Endodermal cell (in vitro differentiated cells): Measurements from ENCODE around the gene PDHX. TPM values are rescaled to one million over a fixed set of nuclear protein-coding genes. Genes with fewer than 3 reads are reported as not detected.

Experiments
- DNase-seq: peaks from one replicate; pipeline ENCODE4 v3.0.0-alpha.2; 2017
- H3K27ac ChIP-seq: 2 replicates; pipeline ENCODE4 v1.5.1; 2013; ENCODE audit warnings: mild to moderate bottlenecking, low read depth, low read length, moderate library complexity
- H3K27me3 ChIP-seq: 2 replicates; pipeline ENCODE4 v1.6.1; 2013; ENCODE audit warnings: mild to moderate bottlenecking, low read length, moderate library complexity; ENCODE audit not compliant: insufficient read depth, control insufficient read depth, poor library complexity, severe bottlenecking
- H3K36me3 ChIP-seq: 2 replicates; pipeline ENCODE4 v1.7.0; 2013; ENCODE audit warnings: mild to moderate bottlenecking, low read length, moderate library complexity; ENCODE audit not compliant: control insufficient read depth, insufficient read depth
- H3K4me1 ChIP-seq: one replicate; pipeline ENCODE4 v1.7.0; 2013; ENCODE audit warnings: low read length; ENCODE audit not compliant: control insufficient read depth, insufficient read depth
- H3K4me3 ChIP-seq: 2 replicates; pipeline ENCODE4 v1.5.1; 2013; ENCODE audit warnings: mild to moderate bottlenecking, low read length, moderate library complexity
- H3K9ac ChIP-seq: 2 replicates; pipeline ENCODE4 v1.6.1; 2013; ENCODE audit warnings: mild to moderate bottlenecking, low read length, moderate library complexity; ENCODE audit not compliant: poor library complexity, severe bottlenecking; ENCODE audit errors: extremely low read depth
- H3K9me3 ChIP-seq: 2 replicates; pipeline ENCODE4 v1.6.1; 2013; ENCODE audit warnings: mild to moderate bottlenecking, low read length, moderate library complexity; ENCODE audit not compliant: control insufficient read depth
- H3K27ac Mint-ChIP-seq: 2 replicates; pipeline ENCODE4 v1.8.0; 2020; ENCODE audit warnings: mixed read lengths
- H3K27me3 Mint-ChIP-seq: 2 replicates; pipeline ENCODE4 v1.8.0; 2021; ENCODE audit warnings: mild to moderate bottlenecking, mixed read lengths; ENCODE audit not compliant: insufficient read depth
- H3K36me3 Mint-ChIP-seq: 2 replicates; pipeline ENCODE4 v1.8.0; 2020; ENCODE audit warnings: low read depth, mixed read lengths
- H3K4me1 Mint-ChIP-seq: 2 replicates; pipeline ENCODE4 v1.8.0; 2020; ENCODE audit warnings: mixed read lengths
- H3K4me3 Mint-ChIP-seq: 2 replicates; pipeline ENCODE4 v1.8.0; 2020; ENCODE audit warnings: mild to moderate bottlenecking, moderate library complexity, mixed read lengths
- H3K9me3 Mint-ChIP-seq: 2 replicates; pipeline ENCODE4 v1.8.0; 2020; ENCODE audit warnings: mild to moderate bottlenecking, mixed read lengths
- CTCF ChIP-seq: fragments of 200-600 bp; sonication (generic); conservative IDR thresholded peaks from 2 replicates; pipeline ENCODE4 v1.5.0; 2021; ENCODE audit warnings: antibody characterized with exemption, mild to moderate bottlenecking
- WGBS, 2 experiments: methylation state at CpG; one replicate each; pipeline versions ENCODE4 v1.1.5 to v1.1.7; 2013; ENCODE audit warnings: missing lambda C conversion rate in 2 of 2, mixed read lengths in 1 of 2; ENCODE audit not compliant: insufficient coverage in 1 of 2, insufficient read length in 1 of 2; 5-methylcytosine and 5-hydroxymethylcytosine counted together
- total RNA-seq, 2 donors: library from RNA; stranded (reverse); fragmentation: NEBNext Ultra II Directional in 1 of 2; extraction: Animal tissue kit (Norgen Biotek cat#: 25700) in 1 of 2; gene quantifications; 2 replicates in 1 of 2; 3 replicates in 1 of 2; pipeline ENCODE4 v1.2.1, GENCODE V29; 2021

The PDHX gene
- total RNA-seq, 2 donors from 2014 or later: 42.0 to 48.6 TPM

- Mint-ChIP-seq H3K27ac (no peak overlapping the region), H3K36me3 (peaks cover 41% of the 10 kb centered on the region), H3K4me1 (peaks cover 38% of the 10 kb centered on the region), H3K27me3 (no peaks in the 10 kb centered on the region), H3K9me3 (peaks cover 4% of the 10 kb centered on the region), H3K4me3 (no peak overlapping the region)
- no peak for DNase-seq
- no peak for TF ChIP-seq CTCF
- H3K36me3 ChIP-seq: peaks cover 37% of the 10 kb centered on the region
- peaks cover 29% of the 10 kb centered on the region for H3K9me3 ChIP-seq
- H3K4me1 ChIP-seq: peaks cover 6% of the 10 kb centered on the region
- 77 to 83% methylated on average over 1 to 5 of the region's 6 CpGs for WGBS, 2 experiments
- no peaks in the 10 kb centered on the region for H3K27me3 ChIP-seq
- no peak overlapping the region for H3K9ac ChIP-seq
- no peak overlapping the region for H3K4me3 ChIP-seq
- no peak overlapping the region for H3K27ac ChIP-seq
These were observed 60.9 kb downstream of the PDHX start for GRCh38 chr11:34977089-34977912.

DNA sequence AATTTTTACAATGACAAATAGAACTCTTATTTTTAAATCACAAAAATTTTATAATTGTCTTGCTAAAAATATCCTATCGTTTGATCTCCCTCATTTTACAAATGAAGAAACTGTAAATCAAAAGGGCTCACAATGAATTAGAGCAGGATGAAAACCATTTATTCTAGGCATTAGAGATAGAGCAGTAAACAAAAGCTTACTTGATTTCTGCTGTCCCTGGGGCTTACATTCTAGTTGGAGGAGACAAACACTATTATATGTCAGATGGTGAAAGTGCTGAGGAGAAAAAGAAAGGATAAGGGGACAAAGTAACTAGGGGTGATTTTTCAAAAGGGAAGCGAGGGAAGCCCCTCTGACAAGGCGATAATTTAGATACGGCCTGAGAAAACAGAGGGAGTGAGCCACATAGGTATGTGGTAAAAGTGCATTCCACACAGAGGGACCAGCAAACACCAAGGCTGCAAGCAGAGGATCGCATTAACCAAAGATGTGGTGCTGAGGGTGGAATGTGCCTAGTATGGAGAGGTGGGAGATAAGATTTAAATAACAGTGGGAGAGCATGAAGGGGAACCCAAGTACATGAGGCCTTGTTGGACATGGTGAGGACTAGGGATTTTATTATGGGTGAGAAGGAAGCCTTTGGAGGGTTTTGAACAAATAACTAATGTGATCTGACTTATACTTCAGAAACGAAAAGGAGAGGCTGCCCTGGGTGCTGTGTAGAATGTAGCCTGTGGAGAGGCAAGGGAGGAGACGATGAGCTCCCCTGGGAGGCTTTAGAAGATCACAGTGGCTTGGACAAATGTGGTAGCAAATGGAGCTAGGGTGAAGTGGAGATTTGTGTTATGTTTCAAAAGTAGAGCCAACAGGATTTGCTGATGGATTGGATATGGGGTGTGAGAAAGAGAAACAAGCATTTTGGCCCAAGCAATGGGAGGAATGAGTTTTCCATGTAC, 62.1 kb downstream of the PDHX start:
- Mint-ChIP-seq H3K27ac (peak overlapping the region; percentile 81), H3K4me3 (no peak overlapping the region), H3K9me3 (no peaks in the 10 kb centered on the region), H3K4me1 (peaks cover 38% of the 10 kb centered on the region), H3K36me3 (peaks cover 41% of the 10 kb centered on the region), H3K27me3 (no peaks in the 10 kb centered on the region)
- Histone ChIP-seq H3K4me3 (no peak overlapping the region), H3K27ac (no peak overlapping the region), H3K27me3 (no peaks in the 10 kb centered on the region), H3K9ac (no peak overlapping the region), H3K4me1 (peaks cover 6% of the 10 kb centered on the region), H3K9me3 (peaks cover 16% of the 10 kb centered on the region), H3K36me3 (peaks cover 25% of the 10 kb centered on the region)
- 66 to 68% methylated on average over 7 of the region's 7 CpGs for WGBS, 2 experiments
- peak; percentile 78 for DNase-seq
- TF ChIP-seq CTCF: no peak

- Mint-ChIP-seq H3K27ac (no peak overlapping the region), H3K9me3 (peaks cover 5% of the 10 kb centered on the region), H3K36me3 (peaks cover 54% of the 10 kb centered on the region), H3K27me3 (no peaks in the 10 kb centered on the region), H3K4me3 (no peak overlapping the region), H3K4me1 (peaks cover 10% of the 10 kb centered on the region)
- H3K4me1 ChIP-seq: no peaks in the 10 kb centered on the region
- peaks cover 13% of the 10 kb centered on the region for H3K9me3 ChIP-seq
- no peak overlapping the region for H3K4me3 ChIP-seq
- WGBS, 2 experiments: 80 to 92% methylated on average over 1 to 2 of the region's 2 CpGs
- DNase-seq: no peak
- H3K27ac ChIP-seq: no peak overlapping the region
- H3K36me3 ChIP-seq: peaks cover 25% of the 10 kb centered on the region
- no peaks in the 10 kb centered on the region for H3K27me3 ChIP-seq
- no peak for TF ChIP-seq CTCF
- no peak overlapping the region for H3K9ac ChIP-seq
These were observed 68.1 kb downstream of the PDHX start for GRCh38 chr11:34984514-34984913.
